ENCODE results near the gene RPL9. TPM values are rescaled to one million over a fixed set of nuclear protein-coding genes. Genes with fewer than 3 reads are reported as not detected.
A peak's percentile ranks its signal among the peaks of the same experiment; 100 is the strongest.

RPL9 gene
- total and polyA plus RNA-seq, 2 of the 13 experiments (the other 11 are each of a cell fraction or from before 2014, with no cell fraction given): 993 to 2,148 TPM

DNA sequence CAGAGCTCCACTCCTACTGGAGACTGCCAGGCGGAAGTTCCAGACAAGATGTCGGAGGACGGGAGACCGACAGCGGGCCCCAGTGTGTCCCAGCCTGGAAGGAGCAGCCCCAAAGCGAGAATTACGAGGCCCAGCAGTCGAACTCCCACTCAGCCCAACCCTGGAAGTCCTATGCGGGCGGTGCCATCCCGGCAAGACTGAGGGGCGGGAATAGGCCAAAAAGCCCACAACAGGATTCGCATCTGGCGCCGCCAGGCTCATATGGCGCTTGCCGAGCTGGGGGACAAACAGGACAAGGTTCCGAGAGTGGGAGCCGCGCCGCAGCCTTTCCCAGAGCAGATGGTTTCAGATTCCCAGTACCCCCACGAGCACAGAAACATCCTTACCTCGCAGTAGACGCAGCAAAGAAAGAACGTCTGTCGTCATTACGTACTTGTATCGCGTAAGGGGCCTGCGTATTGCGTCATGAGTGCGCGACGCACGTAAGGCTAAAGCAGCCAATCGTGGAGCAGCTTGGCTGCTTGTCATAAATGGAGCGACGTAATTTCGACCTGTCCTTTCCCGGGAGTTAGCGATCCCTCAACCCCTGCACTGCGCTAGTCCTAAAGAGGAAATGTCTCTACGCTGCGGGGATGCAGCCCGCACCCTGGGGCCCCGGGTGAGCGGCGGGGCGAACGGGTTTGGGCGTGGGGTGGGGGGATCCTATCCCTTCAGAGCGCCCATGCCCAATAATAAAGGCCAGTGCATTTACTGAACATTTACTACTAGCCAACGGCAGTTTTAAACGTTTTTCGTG, at the start of gene RPL9, which contains the start of gene LIAS (continued):
- TF ChIP-seq, protein P1, sequence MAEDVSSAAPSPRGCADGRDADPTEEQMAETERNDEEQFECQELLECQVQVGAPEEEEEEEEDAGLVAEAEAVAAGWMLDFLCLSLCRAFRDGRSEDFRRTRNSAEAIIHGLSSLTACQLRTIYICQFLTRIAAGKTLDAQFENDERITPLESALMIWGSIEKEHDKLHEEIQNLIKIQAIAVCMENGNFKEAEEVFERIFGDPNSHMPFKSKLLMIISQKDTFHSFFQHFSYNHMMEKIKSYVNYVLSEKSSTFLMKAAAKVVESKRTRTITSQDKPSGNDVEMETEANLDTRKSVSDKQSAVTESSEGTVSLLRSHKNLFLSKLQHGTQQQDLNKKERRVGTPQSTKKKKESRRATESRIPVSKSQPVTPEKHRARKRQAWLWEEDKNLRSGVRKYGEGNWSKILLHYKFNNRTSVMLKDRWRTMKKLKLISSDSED (CRISPR knock-in tag; IDR thresholded peaks at IDR 0.05): no peak
- TF ChIP-seq ZNF570 (CRISPR knock-in tag; IDR thresholded peaks at IDR 0.05; ENCODE audit: borderline replicate concordance) (0 out of 2 replicates have a peak, but pooled peaks have one; percentile 70), TRIM24 (CRISPR knock-in tag; IDR thresholded peaks at IDR 0.05) (no peak), ZNF713 (CRISPR knock-in tag; IDR thresholded peaks at IDR 0.05) (no peak), ZNF577 (CRISPR knock-in tag; IDR thresholded peaks at IDR 0.05; ENCODE audit: borderline replicate concordance, low read depth) (0 out of 2 replicates have a peak, but pooled peaks have one; percentile 28), PRMT3 (CRISPR knock-in tag; IDR thresholded peaks at IDR 0.05; ENCODE audit: borderline replicate concordance, low read depth) (no peak), THYN1 (CRISPR knock-in tag; IDR thresholded peaks at IDR 0.05; ENCODE audit: borderline replicate concordance, low read depth) (no peak), SAP130 (CRISPR knock-in tag; IDR thresholded peaks at IDR 0.05; ENCODE audit: low read depth) (peak; percentile 93), ZFAT (CRISPR knock-in tag; conservative IDR thresholded peaks at IDR 0.05) (no peak; the same call in 1 of the 2 replicates), MEIS1 (CRISPR knock-in tag; IDR thresholded peaks at IDR 0.05; ENCODE audit: borderline replicate concordance) (peak; percentile 84; the same call in 1 of the 2 replicates), RXRB (CRISPR knock-in tag; IDR thresholded peaks at IDR 0.05; ENCODE audit: borderline replicate concordance) (peak; percentile 72; the same call in 1 of the 2 replicates), SAFB2 (CRISPR knock-in tag; IDR thresholded peaks at IDR 0.05; ENCODE audit: borderline replicate concordance, low read depth) (no peak; the same call in 1 of the 2 replicates), ZNF30 (CRISPR knock-in tag; IDR thresholded peaks at IDR 0.05) (no peak), HOXA9 (CRISPR knock-in tag; IDR thresholded peaks at IDR 0.05; ENCODE audit: borderline replicate concordance) (0 out of 2 replicates have a peak, but pooled peaks have one; percentile 52)
- TF ChIP-seq, protein P2, sequence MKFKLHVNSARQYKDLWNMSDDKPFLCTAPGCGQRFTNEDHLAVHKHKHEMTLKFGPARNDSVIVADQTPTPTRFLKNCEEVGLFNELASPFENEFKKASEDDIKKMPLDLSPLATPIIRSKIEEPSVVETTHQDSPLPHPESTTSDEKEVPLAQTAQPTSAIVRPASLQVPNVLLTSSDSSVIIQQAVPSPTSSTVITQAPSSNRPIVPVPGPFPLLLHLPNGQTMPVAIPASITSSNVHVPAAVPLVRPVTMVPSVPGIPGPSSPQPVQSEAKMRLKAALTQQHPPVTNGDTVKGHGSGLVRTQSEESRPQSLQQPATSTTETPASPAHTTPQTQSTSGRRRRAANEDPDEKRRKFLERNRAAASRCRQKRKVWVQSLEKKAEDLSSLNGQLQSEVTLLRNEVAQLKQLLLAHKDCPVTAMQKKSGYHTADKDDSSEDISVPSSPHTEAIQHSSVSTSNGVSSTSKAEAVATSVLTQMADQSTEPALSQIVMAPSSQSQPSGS (CRISPR knock-in tag; IDR thresholded peaks at IDR 0.05): peak; percentile 98
- TF ChIP-seq, protein P3, sequence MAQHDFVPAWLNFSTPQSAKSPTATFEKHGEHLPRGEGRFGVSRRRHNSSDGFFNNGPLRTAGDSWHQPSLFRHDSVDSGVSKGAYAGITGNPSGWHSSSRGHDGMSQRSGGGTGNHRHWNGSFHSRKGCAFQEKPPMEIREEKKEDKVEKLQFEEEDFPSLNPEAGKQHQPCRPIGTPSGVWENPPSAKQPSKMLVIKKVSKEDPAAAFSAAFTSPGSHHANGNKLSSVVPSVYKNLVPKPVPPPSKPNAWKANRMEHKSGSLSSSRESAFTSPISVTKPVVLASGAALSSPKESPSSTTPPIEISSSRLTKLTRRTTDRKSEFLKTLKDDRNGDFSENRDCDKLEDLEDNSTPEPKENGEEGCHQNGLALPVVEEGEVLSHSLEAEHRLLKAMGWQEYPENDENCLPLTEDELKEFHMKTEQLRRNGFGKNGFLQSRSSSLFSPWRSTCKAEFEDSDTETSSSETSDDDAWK (CRISPR knock-in tag; IDR thresholded peaks at IDR 0.05): no peak
- TF ChIP-seq, protein P4, sequence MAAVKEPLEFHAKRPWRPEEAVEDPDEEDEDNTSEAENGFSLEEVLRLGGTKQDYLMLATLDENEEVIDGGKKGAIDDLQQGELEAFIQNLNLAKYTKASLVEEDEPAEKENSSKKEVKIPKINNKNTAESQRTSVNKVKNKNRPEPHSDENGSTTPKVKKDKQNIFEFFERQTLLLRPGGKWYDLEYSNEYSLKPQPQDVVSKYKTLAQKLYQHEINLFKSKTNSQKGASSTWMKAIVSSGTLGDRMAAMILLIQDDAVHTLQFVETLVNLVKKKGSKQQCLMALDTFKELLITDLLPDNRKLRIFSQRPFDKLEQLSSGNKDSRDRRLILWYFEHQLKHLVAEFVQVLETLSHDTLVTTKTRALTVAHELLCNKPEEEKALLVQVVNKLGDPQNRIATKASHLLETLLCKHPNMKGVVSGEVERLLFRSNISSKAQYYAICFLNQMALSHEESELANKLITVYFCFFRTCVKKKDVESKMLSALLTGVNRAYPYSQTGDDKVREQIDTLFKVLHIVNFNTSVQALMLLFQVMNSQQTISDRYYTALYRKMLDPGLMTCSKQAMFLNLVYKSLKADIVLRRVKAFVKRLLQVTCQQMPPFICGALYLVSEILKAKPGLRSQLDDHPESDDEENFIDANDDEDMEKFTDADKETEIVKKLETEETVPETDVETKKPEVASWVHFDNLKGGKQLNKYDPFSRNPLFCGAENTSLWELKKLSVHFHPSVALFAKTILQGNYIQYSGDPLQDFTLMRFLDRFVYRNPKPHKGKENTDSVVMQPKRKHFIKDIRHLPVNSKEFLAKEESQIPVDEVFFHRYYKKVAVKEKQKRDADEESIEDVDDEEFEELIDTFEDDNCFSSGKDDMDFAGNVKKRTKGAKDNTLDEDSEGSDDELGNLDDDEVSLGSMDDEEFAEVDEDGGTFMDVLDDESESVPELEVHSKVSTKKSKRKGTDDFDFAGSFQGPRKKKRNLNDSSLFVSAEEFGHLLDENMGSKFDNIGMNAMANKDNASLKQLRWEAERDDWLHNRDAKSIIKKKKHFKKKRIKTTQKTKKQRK (IDR thresholded peaks at IDR 0.05; ENCODE audit: low read length): no peak
- TF ChIP-seq, protein P5, sequence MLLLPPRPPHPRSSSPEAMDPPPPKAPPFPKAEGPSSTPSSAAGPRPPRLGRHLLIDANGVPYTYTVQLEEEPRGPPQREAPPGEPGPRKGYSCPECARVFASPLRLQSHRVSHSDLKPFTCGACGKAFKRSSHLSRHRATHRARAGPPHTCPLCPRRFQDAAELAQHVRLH (CRISPR knock-in tag; IDR thresholded peaks at IDR 0.05; ENCODE audit: borderline replicate concordance, low read depth): peak; percentile 76; the same call in 1 of the 2 replicates
- TF ChIP-seq, protein P6, sequence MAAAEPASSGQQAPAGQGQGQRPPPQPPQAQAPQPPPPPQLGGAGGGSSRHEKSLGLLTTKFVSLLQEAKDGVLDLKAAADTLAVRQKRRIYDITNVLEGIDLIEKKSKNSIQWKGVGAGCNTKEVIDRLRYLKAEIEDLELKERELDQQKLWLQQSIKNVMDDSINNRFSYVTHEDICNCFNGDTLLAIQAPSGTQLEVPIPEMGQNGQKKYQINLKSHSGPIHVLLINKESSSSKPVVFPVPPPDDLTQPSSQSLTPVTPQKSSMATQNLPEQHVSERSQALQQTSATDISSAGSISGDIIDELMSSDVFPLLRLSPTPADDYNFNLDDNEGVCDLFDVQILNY (CRISPR knock-in tag; conservative IDR thresholded peaks at IDR 0.05): peak; percentile 69

All from HepG2 (cell line).